K562 (cell line): ENCODE results near the gene CALML6. TPM values are rescaled to one million over a fixed set of nuclear protein-coding genes. Genes with fewer than 3 reads are reported as not detected.

Experiments used
- ATAC-seq: fragments of 200-7000 bp; cut with Tn5 transposase; 3 replicates; pipeline ENCODE4 v1.9.1; 2020; ENCODE audit warnings: moderate library complexity
- BruUV-seq: library from RNA; stranded (reverse); fragments of 400-500 nt; replicated peaks from 2 replicates; lab custom pipeline; 2021; lab: Mats Ljungman, UMichigan
- CTCF ChIA-PET: fragments of 300-600 bp; formaldehyde crosslinking; extraction: SDS; loops from one replicate; lab custom pipeline; 2021; ENCODE audit warnings: low intra/inter-chr PET ratio; lab: Yijun Ruan, JAX
- POLR2A ChIA-PET: fragments of 300-600, 350-650 bp; sonication (Branson Sonifier 250); formaldehyde crosslinking; extraction: SDS; loops from one replicate; lab custom pipeline; 2021; ENCODE audit warnings: antibody characterized with exemption, inconsistent platforms; lab: Yijun Ruan, JAX
- DNase-seq, 4 experiments: peaks; one replicate each; pipeline versions ENCODE4 v3.0.0 to v3.0.0-alpha.2; 2011 to 2018; ENCODE audit warnings: low spot score in 3 of 4, mixed read lengths in 3 of 4; ENCODE audit errors: extremely low read depth in 1 of 4
- FAIRE-seq: peaks from 2 replicates; lab custom pipeline; 2011; peaks lifted over from hg19 to GRCh38; lab: Jason Lieb, UNC
- H2AFZ ChIP-seq: 2 replicates; pipeline ENCODE4 v1.6.0; 2011; ENCODE audit warnings: low read depth, low read length, control low read depth, inconsistent platforms
- H3K27ac ChIP-seq: fragments of 200-600 bp; 3 replicates; pipeline ENCODE4 v1.8.0; 2011; ENCODE audit warnings: low read depth, mild to moderate bottlenecking, control low read depth, inconsistent platforms, low read length, moderate library complexity, mixed read lengths; ENCODE audit errors: extremely low read depth
- H3K27me3 ChIP-seq, 2 experiments: fragments of 300-600 bp in 1 of 2; 2 replicates in 1 of 2; 3 replicates in 1 of 2; pipeline versions ENCODE4 v1.6.0 to v1.8.0; 2011; ENCODE audit warnings: inconsistent platforms in 2 of 2, low read length in 2 of 2, mild to moderate bottlenecking in 1 of 2, mixed read lengths in 1 of 2, moderate library complexity in 1 of 2; ENCODE audit not compliant: control insufficient read depth in 2 of 2, insufficient read depth in 2 of 2
- H3K36me3 ChIP-seq: fragments of 300-600 bp; 3 replicates; pipeline ENCODE4 v1.8.0; 2011; ENCODE audit warnings: mild to moderate bottlenecking, low read length, inconsistent platforms; ENCODE audit not compliant: control insufficient read depth, insufficient read depth
- H3K4me1 ChIP-seq, 2 experiments: fragments of 200-600 bp in 1 of 2; replicated peaks in 1 of 2; 2 replicates in 1 of 2; 3 replicates in 1 of 2; pipeline versions ENCODE4 v1.5.1 to v1.8.0; 2011; ENCODE audit warnings: inconsistent platforms in 2 of 2, low read length in 2 of 2, mild to moderate bottlenecking in 1 of 2, mixed read lengths in 1 of 2, moderate library complexity in 1 of 2; ENCODE audit not compliant: control insufficient read depth in 2 of 2, insufficient read depth in 2 of 2
- H3K4me2 ChIP-seq: 2 replicates; pipeline ENCODE4 v1.6.1; 2011; ENCODE audit warnings: low read length, control low read depth, inconsistent platforms, mixed read lengths; ENCODE audit not compliant: insufficient read depth
- H3K4me3 ChIP-seq: fragments of 200-600 bp; sonication (generic), shearing (Covaris generic); 2 replicates; pipeline ENCODE4 v1.5.1; 2016; ENCODE audit warnings: control low read depth, inconsistent platforms
- H3K79me2 ChIP-seq: fragments of 200-600 bp; 3 replicates; pipeline ENCODE4 v1.8.0; 2011; ENCODE audit warnings: low read length, inconsistent platforms; ENCODE audit not compliant: control insufficient read depth, insufficient read depth
- H3K9ac ChIP-seq, 2 experiments: 2 replicates each; pipeline versions ENCODE4 v1.6.0 to v1.6.1; 2011; ENCODE audit warnings: low read depth in 2 of 2, low read length in 2 of 2, control low read depth in 1 of 2, inconsistent platforms in 1 of 2, mild to moderate bottlenecking in 1 of 2, mixed read lengths in 1 of 2; ENCODE audit not compliant: insufficient read depth in 1 of 2
- H3K9me1 ChIP-seq: one replicate; pipeline ENCODE4 v1.6.0; 2011; ENCODE audit warnings: inconsistent platforms, mild to moderate bottlenecking, low read length, moderate library complexity; ENCODE audit not compliant: control insufficient read depth, insufficient read depth
- H3K9me3 ChIP-seq: replicated peaks from 2 replicates; pipeline ENCODE4 v1.5.1; 2011; ENCODE audit warnings: low read depth, low read length, inconsistent platforms; ENCODE audit not compliant: control insufficient read depth, insufficient read depth
- H4K20me1 ChIP-seq: replicated peaks from 2 replicates; pipeline ENCODE4 v1.6.1; 2011; ENCODE audit warnings: low read length, inconsistent platforms, mixed read lengths; ENCODE audit not compliant: control insufficient read depth, insufficient read depth
- CBFA2T3 ChIP-seq: fragments of 450-650 bp; IDR thresholded peaks from 2 replicates; pipeline ENCODE4 v1.6.1; 2017
- GATAD2B ChIP-seq: fragments of 450-650 bp; IDR thresholded peaks from 2 replicates; pipeline ENCODE4 v1.6.1; 2017; ENCODE audit warnings: mild to moderate bottlenecking, borderline replicate concordance
- HNRNPUL1 ChIP-seq: fragments of 200-400 bp; formaldehyde crosslinking; IDR thresholded peaks from 2 replicates; pipeline ENCODE4 v1.6.1; 2017; ENCODE audit warnings: low read length
- NELFE ChIP-seq: IDR thresholded peaks from 2 replicates; pipeline ENCODE4 v1.6.1; 2011; ENCODE audit warnings: mild to moderate bottlenecking; ENCODE audit not compliant: insufficient read depth, insufficient read length
- POLR2A ChIP-seq: fragments of 450-650 bp; conservative IDR thresholded peaks from 2 replicates; pipeline ENCODE4 v1.6.1; 2016
- RBM15 ChIP-seq: fragments of 200-400 bp; formaldehyde crosslinking; IDR thresholded peaks from 2 replicates; pipeline ENCODE4 v1.6.1; 2018; ENCODE audit warnings: mild to moderate bottlenecking, low read length, moderate library complexity; ENCODE audit not compliant: insufficient read depth
- SREBF2 ChIP-seq: sonication (generic); formaldehyde crosslinking; IDR thresholded peaks from 2 replicates; pipeline ENCODE4 v1.4.0; 2020; ENCODE audit warnings: mild to moderate bottlenecking, missing genetic modification reagents
- TRIM28 ChIP-seq: fragments of 450-650 bp; IDR thresholded peaks from 2 replicates; pipeline ENCODE4 v1.6.1; 2017
- ZBTB8A ChIP-seq: fragments of 450-650 bp; IDR thresholded peaks from 2 replicates; pipeline ENCODE4 v1.6.1; 2018; ENCODE audit warnings: mild to moderate bottlenecking, moderate library complexity; ENCODE audit not compliant: partially characterized antibody
- ZNF583 ChIP-seq: fragments of 250-450 bp; sonication (Bioruptor Pico); IDR thresholded peaks from 2 replicates; pipeline ENCODE4 v1.4.0; 2020
- WGBS: fragments of 100-300 bp; shearing (Covaris generic); methylation state at CpG from one replicate; pipeline ENCODE4 v1.1.6; 2016; ENCODE audit warnings: low coverage, mixed read lengths; ENCODE audit not compliant: insufficient coverage; ENCODE audit errors: missing lambda C conversion rate; 5-methylcytosine and 5-hydroxymethylcytosine counted together
- in situ Hi-C: fragments of 300-500 bp; cut with MboI; formaldehyde crosslinking; loops from 4 replicates; pipeline ENCODE4 v1.15.0; 2018; ENCODE audit warnings: inconsistent platforms, mixed read lengths
- intact Hi-C: fragments of 100-400 bp; cut with micrococcal nuclease; formaldehyde crosslinking; loops from 2 replicates; pipeline ENCODE4 v1.14.2; 2022
- polyA plus RNA-seq, 8 experiments: library from polyadenylated mRNA; depleted of rRNA in 4 of 8; stranded (reverse) in 5 of 8; unstranded in 3 of 8; fragments of >200 nt; fragmentation: Nextera tagmentation in 2 of 8; fragmentation: Illumina TruSeq in 1 of 8; extraction: Ambion mirVana in 2 of 8; extraction: Trizol in 1 of 8; gene quantifications; 2 replicates each; pipeline versions ENCODE4 v1.2.1 to v1.2.3, GENCODE V29; 2011 to 2014; ENCODE audit warnings: inconsistent platforms in 1 of 8, missing spikeins in 1 of 8
- total RNA-seq, 7 experiments: library from RNA; depleted of rRNA in 6 of 7; stranded (reverse); fragments of >200 nt in 6 of 7; fragmentation: Illumina TruSeq in 2 of 7; extraction: Trizol in 2 of 7; gene quantifications; 2 replicates each; pipeline versions ENCODE4 v1.2.1 to v1.2.3, GENCODE V29; 2011 to 2021; ENCODE audit warnings: low replicate concordance in 1 of 7
- TF ChIP-seq, protein P1 (sequence below): fragments of 450-650 bp; IDR thresholded peaks from 2 replicates; pipeline ENCODE4 v1.6.1; 2016; ENCODE audit warnings: antibody characterized with exemption
- TF ChIP-seq, protein P2 (sequence below): sonication (generic); formaldehyde crosslinking; IDR thresholded peaks from 2 replicates; pipeline ENCODE4 v1.5.0; 2020; ENCODE audit warnings: missing genetic modification reagents
- TF ChIP-seq, protein P3 (sequence below): sonication (generic); formaldehyde crosslinking; IDR thresholded peaks from 2 replicates; pipeline ENCODE4 v1.8.1; 2023; ENCODE audit warnings: mild to moderate bottlenecking, missing genetic modification reagents, moderate library complexity
- TF ChIP-seq, protein P4 (sequence below): fragments of 250-450 bp; sonication (Bioruptor Pico); IDR thresholded peaks from 2 replicates; pipeline ENCODE4 v1.5.1; 2021; ENCODE audit warnings: mild to moderate bottlenecking
- TF ChIP-seq, protein P5 (sequence below): IDR thresholded peaks from 2 replicates; pipeline ENCODE4 v1.6.1; 2012; ENCODE audit warnings: low read depth, low read length, improper control_type of control experiment, borderline replicate concordance

CALML6 gene
- total and polyA plus RNA-seq, 9 of the 15 experiments (the other 6 are each of a cell fraction or from before 2014, with no cell fraction given) = 0.14 TPM; not detected in 8

- Histone ChIP-seq H3K4me2 (peak overlapping the region; percentile 15; the same call in 1 of the 2 replicates), H3K9me3 (no peaks in the 10 kb centered on the region), H3K9me1 (peaks cover 11% of the 10 kb centered on the region), H3K9ac (no peak overlapping the region), H3K4me1 (peaks cover 34 to 35% of the 10 kb centered on the region in 2 experiments; a peak in 4 of 5 replicates), H2AFZ (no peak overlapping the region), H3K4me3 (no peak overlapping the region), H3K27ac (0 out of 3 replicates have a peak overlapping the region, but pooled peaks have one; percentile 10), H3K27me3 (no peaks in the 10 kb centered on the region), H3K36me3 (peaks cover 26% of the 10 kb centered on the region; the same call in 2 of the 3 replicates), H3K79me2 (peaks cover 90% of the 10 kb centered on the region), H4K20me1 (peaks cover 63% of the 10 kb centered on the region)
- ChIA-PET CTCF (no interaction called here), POLR2A (interaction anchor here (0.6 to 3.9 kb wide), 11 partner anchors 8 to 761 kb away, joined by 3 to 35 read pairs (median 5); no protein-coding TSS in a partner anchor)
- FAIRE-seq = peak; percentile 83
- in situ Hi-C loops (no loop called here), intact Hi-C loops (no loop called here)
- no TSS peak for BruUV-seq
- 11% methylated on average over 4 of the region's 4 CpGs for WGBS
- peak; percentile 67 to 89 (median 76) for DNase-seq
- peak; percentile 89 for ATAC-seq
- TF ChIP-seq ZNF583 = no peak
- peak; percentile 96 for TF ChIP-seq CBFA2T3
- TF ChIP-seq POLR2A = no peak; the same call in 1 of the 2 replicates
- no peak for TF ChIP-seq SREBF2
- TF ChIP-seq, protein P1, sequence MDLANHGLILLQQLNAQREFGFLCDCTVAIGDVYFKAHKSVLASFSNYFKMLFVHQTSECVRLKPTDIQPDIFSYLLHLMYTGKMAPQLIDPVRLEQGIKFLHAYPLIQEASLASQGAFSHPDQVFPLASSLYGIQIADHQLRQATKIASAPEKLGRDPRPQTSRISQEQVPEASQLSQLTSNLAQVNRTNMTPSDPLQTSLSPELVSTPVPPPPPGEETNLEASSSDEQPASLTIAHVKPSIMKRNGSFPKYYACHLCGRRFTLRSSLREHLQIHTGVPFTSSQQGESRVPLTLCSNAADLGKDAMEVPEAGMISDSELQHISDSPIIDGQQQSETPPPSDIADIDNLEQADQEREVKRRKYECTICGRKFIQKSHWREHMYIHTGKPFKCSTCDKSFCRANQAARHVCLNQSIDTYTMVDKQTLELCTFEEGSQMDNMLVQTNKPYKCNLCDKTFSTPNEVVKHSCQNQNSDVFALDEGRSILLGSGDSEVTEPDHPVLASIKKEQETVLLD = peak; percentile 78
- no peak for TF ChIP-seq HNRNPUL1
- no peak for TF ChIP-seq TRIM28
- TF ChIP-seq GATAD2B = peak; percentile 67; the same call in 1 of the 2 replicates
- no peak for TF ChIP-seq NELFE
- TF ChIP-seq, protein P2, sequence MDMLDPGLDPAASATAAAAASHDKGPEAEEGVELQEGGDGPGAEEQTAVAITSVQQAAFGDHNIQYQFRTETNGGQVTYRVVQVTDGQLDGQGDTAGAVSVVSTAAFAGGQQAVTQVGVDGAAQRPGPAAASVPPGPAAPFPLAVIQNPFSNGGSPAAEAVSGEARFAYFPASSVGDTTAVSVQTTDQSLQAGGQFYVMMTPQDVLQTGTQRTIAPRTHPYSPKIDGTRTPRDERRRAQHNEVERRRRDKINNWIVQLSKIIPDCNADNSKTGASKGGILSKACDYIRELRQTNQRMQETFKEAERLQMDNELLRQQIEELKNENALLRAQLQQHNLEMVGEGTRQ (CRISPR knock-in tag) = no peak
- TF ChIP-seq, protein P3, sequence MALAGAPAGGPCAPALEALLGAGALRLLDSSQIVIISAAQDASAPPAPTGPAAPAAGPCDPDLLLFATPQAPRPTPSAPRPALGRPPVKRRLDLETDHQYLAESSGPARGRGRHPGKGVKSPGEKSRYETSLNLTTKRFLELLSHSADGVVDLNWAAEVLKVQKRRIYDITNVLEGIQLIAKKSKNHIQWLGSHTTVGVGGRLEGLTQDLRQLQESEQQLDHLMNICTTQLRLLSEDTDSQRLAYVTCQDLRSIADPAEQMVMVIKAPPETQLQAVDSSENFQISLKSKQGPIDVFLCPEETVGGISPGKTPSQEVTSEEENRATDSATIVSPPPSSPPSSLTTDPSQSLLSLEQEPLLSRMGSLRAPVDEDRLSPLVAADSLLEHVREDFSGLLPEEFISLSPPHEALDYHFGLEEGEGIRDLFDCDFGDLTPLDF (CRISPR knock-in tag) = no peak
- TF ChIP-seq RBM15 = no peak
- TF ChIP-seq, protein P4, sequence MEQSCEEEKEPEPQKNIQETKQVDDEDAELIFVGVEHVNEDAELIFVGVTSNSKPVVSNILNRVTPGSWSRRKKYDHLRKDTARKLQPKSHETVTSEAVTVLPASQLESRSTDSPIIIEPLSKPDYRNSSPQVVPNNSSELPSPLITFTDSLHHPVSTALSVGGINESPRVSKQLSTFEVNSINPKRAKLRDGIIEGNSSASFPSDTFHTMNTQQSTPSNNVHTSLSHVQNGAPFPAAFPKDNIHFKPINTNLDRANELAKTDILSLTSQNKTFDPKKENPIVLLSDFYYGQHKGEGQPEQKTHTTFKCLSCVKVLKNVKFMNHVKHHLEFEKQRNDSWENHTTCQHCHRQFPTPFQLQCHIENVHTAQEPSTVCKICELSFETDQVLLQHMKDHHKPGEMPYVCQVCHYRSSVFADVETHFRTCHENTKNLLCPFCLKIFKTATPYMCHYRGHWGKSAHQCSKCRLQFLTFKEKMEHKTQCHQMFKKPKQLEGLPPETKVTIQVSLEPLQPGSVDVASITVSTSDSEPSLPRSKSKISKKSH = no peak
- TF ChIP-seq, protein P5, sequence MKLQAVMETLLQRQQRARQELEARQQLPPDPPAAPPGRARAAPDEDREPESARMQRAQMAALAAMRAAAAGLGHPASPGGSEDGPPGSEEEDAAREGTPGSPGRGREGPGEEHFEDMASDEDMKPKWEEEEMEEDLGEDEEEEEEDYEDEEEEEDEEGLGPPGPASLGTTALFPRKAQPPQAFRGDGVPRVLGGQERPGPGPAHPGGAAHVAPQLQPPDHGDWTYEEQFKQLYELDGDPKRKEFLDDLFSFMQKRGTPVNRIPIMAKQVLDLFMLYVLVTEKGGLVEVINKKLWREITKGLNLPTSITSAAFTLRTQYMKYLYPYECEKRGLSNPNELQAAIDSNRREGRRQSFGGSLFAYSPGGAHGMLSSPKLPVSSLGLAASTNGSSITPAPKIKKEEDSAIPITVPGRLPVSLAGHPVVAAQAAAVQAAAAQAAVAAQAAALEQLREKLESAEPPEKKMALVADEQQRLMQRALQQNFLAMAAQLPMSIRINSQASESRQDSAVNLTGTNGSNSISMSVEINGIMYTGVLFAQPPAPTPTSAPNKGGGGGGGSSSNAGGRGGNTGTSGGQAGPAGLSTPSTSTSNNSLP = no peak
- TF ChIP-seq ZBTB8A = no peak
These were observed 31.8 kb upstream of the CALML6 start for GRCh38 chr1:1883092-1883873.
